Uterus (tissue), 4 donors: ENCODE measurements around the gene ANKRD33B. TPM values are rescaled to one million over a fixed set of nuclear protein-coding genes. Genes with fewer than 3 reads are reported as not detected.

Source experiments
- DNase-seq, 2 donors: peaks; one replicate each; pipeline ENCODE4 v3.0.0-alpha.2; 2019 to 2020
- H3K27ac ChIP-seq, 2 donors: fragments of 200-600 bp; sonication (generic); 1 replicate in 1 of 2; 2 replicates in 1 of 2; pipeline ENCODE4 v1.5.1; 2016 to 2018
- H3K27me3 ChIP-seq, 2 donors: fragments of 200-600 bp; sonication (generic); one replicate each; pipeline ENCODE4 v1.5.1; 2018 to 2019; ENCODE audit warnings: control low read depth in 1 of 2
- H3K36me3 ChIP-seq, 2 donors: fragments of 200-600 bp; sonication (generic); one replicate each; pipeline ENCODE4 v1.5.1; 2019; ENCODE audit warnings: control low read depth in 1 of 2
- H3K4me1 ChIP-seq, 2 donors: fragments of 200-600 bp; sonication (generic); one replicate each; pipeline ENCODE4 v1.5.1; 2018 to 2019; ENCODE audit warnings: control low read depth in 1 of 2
- H3K4me3 ChIP-seq, 2 donors: fragments of 200-600 bp; sonication (generic); 1 replicate in 1 of 2; 2 replicates in 1 of 2; pipeline ENCODE4 v1.5.1; 2018 to 2019; ENCODE audit warnings: mild to moderate bottlenecking in 1 of 2
- H3K9me3 ChIP-seq, 2 donors: fragments of 200-600 bp; sonication (generic); one replicate each; pipeline ENCODE4 v1.5.1; 2019; ENCODE audit warnings: control low read depth in 1 of 2
- CTCF ChIP-seq, 4 experiments: fragments of 200-600 bp in 2 of 4; fragments of 450-650 bp in 2 of 4; sonication (generic) in 2 of 4; IDR thresholded peaks; one replicate each; pipeline ENCODE4 v1.5.1; 2016 to 2019; ENCODE audit warnings: antibody characterized with exemption in 4 of 4, mild to moderate bottlenecking in 2 of 4, moderate library complexity in 1 of 4
- POLR2A ChIP-seq, 2 donors: fragments of 450-650 bp; IDR thresholded peaks; one replicate each; pipeline ENCODE4 v1.6.1; 2016; ENCODE audit warnings: antibody characterized with exemption in 2 of 2, mild to moderate bottlenecking in 1 of 2, moderate library complexity in 1 of 2
- intact Hi-C: fragments of 100-400 bp; cut with DNase I; formaldehyde crosslinking; loops from one replicate; pipeline ENCODE4 v1.15.1; 2023; ENCODE audit warnings: low total_unique reads
- total RNA-seq, 4 donors: library from RNA; depleted of rRNA in 3 of 4; stranded (reverse); fragments of >200 nt in 3 of 4; gene quantifications; one replicate each; pipeline versions ENCODE4 v1.1.0 to v1.2.4, GENCODE V29; 2014 to 2023
- donor health status: DM: yes; HTN: yes; CAD: no.

The ANKRD33B gene
- total RNA-seq, 4 donors from 2014 or later, result 2.1 to 24.1 (median 7.6) TPM

- TF ChIP-seq POLR2A (IDR thresholded peaks at IDR 0.05), result no peak
- Histone ChIP-seq H3K27ac (no peak overlapping the region), H3K4me1 (no peaks in the 10 kb centered on the region), H3K36me3 (no peaks in the 10 kb centered on the region), H3K9me3 (no peaks in the 10 kb centered on the region), H3K4me3 (no peak overlapping the region), H3K27me3 (no peaks in the 10 kb centered on the region)
- intact Hi-C loops, result no loop called here
- DNase-seq, result no peak
Observed at GRCh38 chr5:10681731-10682679, 118.1 kb downstream of the ANKRD33B start.

DNA sequence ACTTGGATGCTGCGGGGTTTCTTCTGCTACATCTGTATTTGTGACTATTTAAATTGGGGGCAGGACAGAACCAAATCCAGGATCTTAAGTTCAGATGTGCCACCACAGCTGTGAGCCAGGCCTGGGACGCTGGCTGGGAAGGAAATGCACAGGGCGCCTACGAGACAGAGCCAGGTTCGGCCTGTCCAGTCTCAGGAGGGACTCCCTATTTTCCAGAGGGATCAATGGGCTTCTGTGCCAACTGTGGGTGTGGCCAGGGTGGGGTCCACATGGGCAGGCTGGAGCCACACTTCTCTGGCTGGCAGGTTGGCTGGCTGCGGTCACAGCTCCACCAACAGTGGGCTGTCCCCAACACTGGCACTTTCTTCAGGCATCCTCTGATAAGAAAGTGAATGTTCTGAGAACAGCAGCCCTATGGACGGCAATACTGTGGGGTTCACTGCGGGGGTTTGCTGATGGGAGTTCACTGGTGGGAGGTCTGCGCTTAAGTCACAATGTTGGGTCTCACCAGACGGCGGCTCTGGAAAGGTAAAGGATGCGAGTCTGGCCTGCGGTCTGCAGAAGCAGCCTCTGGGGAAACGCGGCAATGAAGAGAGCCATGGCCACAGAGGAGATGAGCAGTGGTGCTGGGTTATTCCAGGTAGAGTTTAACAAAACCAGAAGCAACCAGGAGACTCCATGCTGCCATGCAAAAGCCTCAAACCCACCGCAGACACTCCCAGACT, 119.1 kb downstream of the ANKRD33B start:
- no peak for DNase-seq
- intact Hi-C loops, result no loop called here
- Histone ChIP-seq H3K4me1 (no peaks in the 10 kb centered on the region), H3K27ac (no peak overlapping the region), H3K4me3 (no peak overlapping the region), H3K9me3 (no peaks in the 10 kb centered on the region), H3K36me3 (no peaks in the 10 kb centered on the region), H3K27me3 (no peaks in the 10 kb centered on the region)
- TF ChIP-seq POLR2A (IDR thresholded peaks at IDR 0.05) (no peak), CTCF (IDR thresholded peaks at IDR 0.05) (no peak)

GRCh38 chr5:10684303-10685086, 120.6 kb downstream of the ANKRD33B start:
- Histone ChIP-seq H3K36me3 (no peaks in the 10 kb centered on the region), H3K9me3 (no peaks in the 10 kb centered on the region), H3K4me3 (no peak overlapping the region), H3K4me1 (no peaks in the 10 kb centered on the region), H3K27ac (no peak overlapping the region), H3K27me3 (no peaks in the 10 kb centered on the region)
- intact Hi-C loops, result no loop called here
- TF ChIP-seq POLR2A (IDR thresholded peaks at IDR 0.05) (no peak), CTCF (IDR thresholded peaks at IDR 0.05) (no peak)
- DNase-seq, result no peak

GRCh38 chr5:10685115-10685521, 121.2 kb downstream of the ANKRD33B start:
- intact Hi-C loops, result no loop called here
- no peaks in the 10 kb centered on the region for H3K27me3 ChIP-seq
- no peaks in the 10 kb centered on the region for H3K36me3 ChIP-seq

More at GRCh38 chr5:10685115-10685521, 121.2 kb downstream of the ANKRD33B start:
- TF ChIP-seq CTCF (IDR thresholded peaks at IDR 0.05), result no peak
- TF ChIP-seq POLR2A (IDR thresholded peaks at IDR 0.05), result no peak
- Histone ChIP-seq H3K9me3 (no peaks in the 10 kb centered on the region), H3K4me1 (no peaks in the 10 kb centered on the region), H3K4me3 (no peak overlapping the region), H3K27ac (no peak overlapping the region)
- no peak for DNase-seq
